Erythroblast (primary cell): ENCODE results near the gene TMEM187.

Experiments
- GATA1 ChIP-seq: IDR thresholded peaks from 2 replicates; pipeline ENCODE4 v1.6.1; 2011; ENCODE audit warnings: low read depth, mild to moderate bottlenecking, control low read depth, low read length, moderate library complexity
- POLR2A ChIP-seq: IDR thresholded peaks from 2 replicates; pipeline ENCODE4 v1.6.1; 2011; ENCODE audit warnings: mild to moderate bottlenecking, low read length

GRCh38 chrX:154027986-154028385, 55.4 kb downstream of the TMEM187 start:
- TF ChIP-seq POLR2A (no peak), GATA1 (no peak)
